ENCODE measurements around the gene GPBP1.

- TF ChIP-seq EZH2phosphoT487 (IDR thresholded peaks at IDR 0.05; ENCODE audit: borderline replicate concordance): no peak
- no peak for TF ChIP-seq JUND (IDR thresholded peaks at IDR 0.05)
- TF ChIP-seq POLR2AphosphoS5 (IDR thresholded peaks at IDR 0.05; ENCODE audit: low read depth, low read length): no peak
- TF ChIP-seq, protein P1, sequence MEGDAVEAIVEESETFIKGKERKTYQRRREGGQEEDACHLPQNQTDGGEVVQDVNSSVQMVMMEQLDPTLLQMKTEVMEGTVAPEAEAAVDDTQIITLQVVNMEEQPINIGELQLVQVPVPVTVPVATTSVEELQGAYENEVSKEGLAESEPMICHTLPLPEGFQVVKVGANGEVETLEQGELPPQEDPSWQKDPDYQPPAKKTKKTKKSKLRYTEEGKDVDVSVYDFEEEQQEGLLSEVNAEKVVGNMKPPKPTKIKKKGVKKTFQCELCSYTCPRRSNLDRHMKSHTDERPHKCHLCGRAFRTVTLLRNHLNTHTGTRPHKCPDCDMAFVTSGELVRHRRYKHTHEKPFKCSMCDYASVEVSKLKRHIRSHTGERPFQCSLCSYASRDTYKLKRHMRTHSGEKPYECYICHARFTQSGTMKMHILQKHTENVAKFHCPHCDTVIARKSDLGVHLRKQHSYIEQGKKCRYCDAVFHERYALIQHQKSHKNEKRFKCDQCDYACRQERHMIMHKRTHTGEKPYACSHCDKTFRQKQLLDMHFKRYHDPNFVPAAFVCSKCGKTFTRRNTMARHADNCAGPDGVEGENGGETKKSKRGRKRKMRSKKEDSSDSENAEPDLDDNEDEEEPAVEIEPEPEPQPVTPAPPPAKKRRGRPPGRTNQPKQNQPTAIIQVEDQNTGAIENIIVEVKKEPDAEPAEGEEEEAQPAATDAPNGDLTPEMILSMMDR (IDR thresholded peaks at IDR 0.05 in 2 of 3, conservative IDR thresholded peaks at IDR 0.05 in 1 of 3; ENCODE audit: borderline replicate concordance in 1 of 3, insufficient read depth in 1 of 3, low read depth in 2 of 3, low read length in 2 of 3): no peak
- TF ChIP-seq CBX3 (IDR thresholded peaks at IDR 0.05; ENCODE audit: low read depth): no peak
- no peak for TF ChIP-seq EZH2 (IDR thresholded peaks at IDR 0.05)
- no peak for TF ChIP-seq YY1 (IDR thresholded peaks at IDR 0.05; ENCODE audit: extremely low read depth, insufficient replicate concordance, low read depth, low read length)
- TF ChIP-seq, protein P2, sequence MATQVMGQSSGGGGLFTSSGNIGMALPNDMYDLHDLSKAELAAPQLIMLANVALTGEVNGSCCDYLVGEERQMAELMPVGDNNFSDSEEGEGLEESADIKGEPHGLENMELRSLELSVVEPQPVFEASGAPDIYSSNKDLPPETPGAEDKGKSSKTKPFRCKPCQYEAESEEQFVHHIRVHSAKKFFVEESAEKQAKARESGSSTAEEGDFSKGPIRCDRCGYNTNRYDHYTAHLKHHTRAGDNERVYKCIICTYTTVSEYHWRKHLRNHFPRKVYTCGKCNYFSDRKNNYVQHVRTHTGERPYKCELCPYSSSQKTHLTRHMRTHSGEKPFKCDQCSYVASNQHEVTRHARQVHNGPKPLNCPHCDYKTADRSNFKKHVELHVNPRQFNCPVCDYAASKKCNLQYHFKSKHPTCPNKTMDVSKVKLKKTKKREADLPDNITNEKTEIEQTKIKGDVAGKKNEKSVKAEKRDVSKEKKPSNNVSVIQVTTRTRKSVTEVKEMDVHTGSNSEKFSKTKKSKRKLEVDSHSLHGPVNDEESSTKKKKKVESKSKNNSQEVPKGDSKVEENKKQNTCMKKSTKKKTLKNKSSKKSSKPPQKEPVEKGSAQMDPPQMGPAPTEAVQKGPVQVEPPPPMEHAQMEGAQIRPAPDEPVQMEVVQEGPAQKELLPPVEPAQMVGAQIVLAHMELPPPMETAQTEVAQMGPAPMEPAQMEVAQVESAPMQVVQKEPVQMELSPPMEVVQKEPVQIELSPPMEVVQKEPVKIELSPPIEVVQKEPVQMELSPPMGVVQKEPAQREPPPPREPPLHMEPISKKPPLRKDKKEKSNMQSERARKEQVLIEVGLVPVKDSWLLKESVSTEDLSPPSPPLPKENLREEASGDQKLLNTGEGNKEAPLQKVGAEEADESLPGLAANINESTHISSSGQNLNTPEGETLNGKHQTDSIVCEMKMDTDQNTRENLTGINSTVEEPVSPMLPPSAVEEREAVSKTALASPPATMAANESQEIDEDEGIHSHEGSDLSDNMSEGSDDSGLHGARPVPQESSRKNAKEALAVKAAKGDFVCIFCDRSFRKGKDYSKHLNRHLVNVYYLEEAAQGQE (IDR thresholded peaks at IDR 0.05; ENCODE audit: low read depth): no peak
- TF ChIP-seq, protein P3, sequence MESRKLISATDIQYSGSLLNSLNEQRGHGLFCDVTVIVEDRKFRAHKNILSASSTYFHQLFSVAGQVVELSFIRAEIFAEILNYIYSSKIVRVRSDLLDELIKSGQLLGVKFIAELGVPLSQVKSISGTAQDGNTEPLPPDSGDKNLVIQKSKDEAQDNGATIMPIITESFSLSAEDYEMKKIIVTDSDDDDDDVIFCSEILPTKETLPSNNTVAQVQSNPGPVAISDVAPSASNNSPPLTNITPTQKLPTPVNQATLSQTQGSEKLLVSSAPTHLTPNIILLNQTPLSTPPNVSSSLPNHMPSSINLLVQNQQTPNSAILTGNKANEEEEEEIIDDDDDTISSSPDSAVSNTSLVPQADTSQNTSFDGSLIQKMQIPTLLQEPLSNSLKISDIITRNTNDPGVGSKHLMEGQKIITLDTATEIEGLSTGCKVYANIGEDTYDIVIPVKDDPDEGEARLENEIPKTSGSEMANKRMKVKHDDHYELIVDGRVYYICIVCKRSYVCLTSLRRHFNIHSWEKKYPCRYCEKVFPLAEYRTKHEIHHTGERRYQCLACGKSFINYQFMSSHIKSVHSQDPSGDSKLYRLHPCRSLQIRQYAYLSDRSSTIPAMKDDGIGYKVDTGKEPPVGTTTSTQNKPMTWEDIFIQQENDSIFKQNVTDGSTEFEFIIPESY (IDR thresholded peaks at IDR 0.05; ENCODE audit: extremely low read depth, insufficient replicate concordance, low read length): no peak
- TF ChIP-seq RAD21 (IDR thresholded peaks at IDR 0.05; ENCODE audit: low read depth): no peak
- TF ChIP-seq, protein P4, sequence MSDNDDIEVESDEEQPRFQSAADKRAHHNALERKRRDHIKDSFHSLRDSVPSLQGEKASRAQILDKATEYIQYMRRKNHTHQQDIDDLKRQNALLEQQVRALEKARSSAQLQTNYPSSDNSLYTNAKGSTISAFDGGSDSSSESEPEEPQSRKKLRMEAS (IDR thresholded peaks at IDR 0.05): no peak
- TF ChIP-seq SP1 (IDR thresholded peaks at IDR 0.05; ENCODE audit: low read depth): no peak
- TF ChIP-seq ELF1 (IDR thresholded peaks at IDR 0.05; ENCODE audit: borderline replicate concordance, low read depth): no peak
- TF ChIP-seq POLR2A (IDR thresholded peaks at IDR 0.05; ENCODE audit: borderline replicate concordance, extremely low read depth, insufficient read depth, insufficient read length): no peak
Measured at GRCh38 chr5:57210633-57211032, 36.8 kb downstream of the GPBP1 start.
